Neuron (in vitro differentiated cells): ENCODE measurements around the gene LAMTOR4.
"Not testable (repeated sequence)": the region's sequence is repeated elsewhere in the genome, so short reads cannot be mapped to it uniquely, and the experiment has no call there.

ENCODE experiments used
- H2AFZ ChIP-seq: one replicate; pipeline ENCODE4 v1.6.1; 2013; ENCODE audit warnings: low read depth, mild to moderate bottlenecking, inconsistent platforms, low read length, moderate library complexity
- H3K27me3 ChIP-seq: one replicate; pipeline ENCODE4 v1.6.1; 2013; ENCODE audit warnings: low read length; ENCODE audit not compliant: insufficient read depth
- H3K36me3 ChIP-seq: one replicate; pipeline ENCODE4 v1.6.1; 2013; ENCODE audit warnings: low read length; ENCODE audit not compliant: insufficient read depth
- H3K4me1 ChIP-seq: one replicate; pipeline ENCODE4 v1.6.1; 2013; ENCODE audit warnings: low read length; ENCODE audit not compliant: insufficient read depth
- H3K4me3 ChIP-seq: 2 replicates; pipeline ENCODE4 v1.5.1; 2013; ENCODE audit warnings: mild to moderate bottlenecking, low read length, moderate library complexity
- H3K9me3 ChIP-seq: one replicate; pipeline ENCODE4 v1.6.1; 2013; ENCODE audit warnings: low read length

Gene LAMTOR4

DNA sequence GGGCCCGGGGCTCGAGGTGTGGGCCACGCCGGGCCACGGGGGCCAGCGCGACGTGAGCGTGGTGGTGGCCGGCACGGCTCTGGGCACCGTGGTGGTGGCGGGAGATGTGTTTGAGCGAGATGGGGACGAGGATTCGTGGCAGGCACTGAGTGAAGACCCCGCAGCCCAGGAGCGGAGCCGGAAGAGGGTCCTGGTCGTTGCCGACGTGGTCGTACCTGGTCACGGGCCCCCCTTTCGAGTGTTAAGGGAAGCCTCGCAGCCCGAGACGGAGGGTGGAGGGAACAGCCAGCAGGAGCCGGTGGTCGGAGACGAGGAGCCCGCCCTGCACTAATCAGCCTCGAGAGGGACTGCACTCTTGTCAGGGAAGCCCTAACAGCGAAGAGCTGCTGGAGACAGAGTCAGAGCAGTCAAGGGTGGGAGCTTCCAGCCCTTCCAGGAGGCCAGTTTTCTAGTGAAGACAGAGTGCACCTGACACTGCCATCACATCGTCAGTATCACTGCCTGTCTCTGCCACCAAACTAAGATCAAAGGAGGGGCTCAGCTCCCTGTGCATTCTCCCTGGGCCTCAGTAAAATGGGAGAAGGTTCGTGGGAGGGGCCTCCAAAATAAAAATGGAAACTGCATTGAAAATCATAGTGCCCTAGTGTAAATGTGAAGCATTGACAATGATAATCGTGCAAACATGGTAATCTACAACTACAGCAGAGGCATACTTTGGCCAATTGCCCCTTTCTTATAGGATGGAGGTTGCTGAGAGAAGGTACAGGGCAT lies 20.7 kb upstream of the LAMTOR4 start:
- Histone ChIP-seq H3K36me3 (peaks cover 5% of the 10 kb centered on the region), H3K4me3 (peak overlapping the region; percentile 80), H3K4me1 (peaks cover 16% of the 10 kb centered on the region), H3K27me3 (no peaks in the 10 kb centered on the region), H3K9me3 (no peaks in the 10 kb centered on the region), H2AFZ (peak overlapping the region; percentile 87)

DNA sequence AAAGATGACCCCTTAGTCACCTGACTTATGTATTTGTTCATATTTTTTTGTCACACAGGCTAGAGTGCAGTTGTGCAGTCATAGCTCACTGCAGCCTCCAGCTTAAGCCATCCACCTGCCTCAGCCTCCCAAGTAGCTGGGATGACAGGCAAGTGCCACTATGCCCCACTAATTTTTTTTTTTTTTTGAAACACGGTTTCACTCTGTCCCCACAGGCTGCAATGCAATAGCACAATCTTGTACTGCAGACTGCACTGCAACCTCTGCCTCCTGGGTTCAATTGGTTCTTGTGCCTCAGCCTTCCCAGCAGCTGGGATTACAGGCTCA lies 20.1 kb upstream of the LAMTOR4 start:
- Histone ChIP-seq H3K36me3 (peaks cover 5% of the 10 kb centered on the region), H3K9me3 (no peaks in the 10 kb centered on the region), H3K27me3 (no peaks in the 10 kb centered on the region), H3K4me1 (peaks cover 16% of the 10 kb centered on the region), H3K4me3 (peak overlapping the region; percentile 80), H2AFZ (no peak overlapping the region)

DNA sequence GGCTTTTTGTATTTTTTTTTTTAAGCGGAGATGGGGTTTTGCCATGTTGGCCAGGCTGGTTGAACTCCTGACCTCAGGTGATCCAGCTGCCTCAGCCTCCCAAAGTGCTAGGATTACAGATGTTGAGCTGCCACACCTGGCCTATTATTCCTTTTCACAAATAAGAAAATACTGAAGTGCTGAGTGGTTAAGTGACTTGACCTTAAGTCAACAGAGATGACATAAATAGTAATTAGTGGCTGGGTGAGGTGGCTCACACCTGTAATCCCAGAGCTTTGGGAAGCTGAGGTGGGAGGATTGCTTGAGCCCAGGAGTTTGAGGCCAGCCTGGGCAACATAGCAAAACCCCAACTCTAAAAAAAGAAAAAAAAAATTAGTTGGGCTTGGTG lies 18.5 kb upstream of the LAMTOR4 start:
- H3K27me3 ChIP-seq, H3K9me3 ChIP-seq, H3K4me3 ChIP-seq, H3K36me3 ChIP-seq, H2AFZ ChIP-seq: not testable (repeated sequence)
- peaks cover 16% of the 10 kb centered on the region for H3K4me1 ChIP-seq

DNA sequence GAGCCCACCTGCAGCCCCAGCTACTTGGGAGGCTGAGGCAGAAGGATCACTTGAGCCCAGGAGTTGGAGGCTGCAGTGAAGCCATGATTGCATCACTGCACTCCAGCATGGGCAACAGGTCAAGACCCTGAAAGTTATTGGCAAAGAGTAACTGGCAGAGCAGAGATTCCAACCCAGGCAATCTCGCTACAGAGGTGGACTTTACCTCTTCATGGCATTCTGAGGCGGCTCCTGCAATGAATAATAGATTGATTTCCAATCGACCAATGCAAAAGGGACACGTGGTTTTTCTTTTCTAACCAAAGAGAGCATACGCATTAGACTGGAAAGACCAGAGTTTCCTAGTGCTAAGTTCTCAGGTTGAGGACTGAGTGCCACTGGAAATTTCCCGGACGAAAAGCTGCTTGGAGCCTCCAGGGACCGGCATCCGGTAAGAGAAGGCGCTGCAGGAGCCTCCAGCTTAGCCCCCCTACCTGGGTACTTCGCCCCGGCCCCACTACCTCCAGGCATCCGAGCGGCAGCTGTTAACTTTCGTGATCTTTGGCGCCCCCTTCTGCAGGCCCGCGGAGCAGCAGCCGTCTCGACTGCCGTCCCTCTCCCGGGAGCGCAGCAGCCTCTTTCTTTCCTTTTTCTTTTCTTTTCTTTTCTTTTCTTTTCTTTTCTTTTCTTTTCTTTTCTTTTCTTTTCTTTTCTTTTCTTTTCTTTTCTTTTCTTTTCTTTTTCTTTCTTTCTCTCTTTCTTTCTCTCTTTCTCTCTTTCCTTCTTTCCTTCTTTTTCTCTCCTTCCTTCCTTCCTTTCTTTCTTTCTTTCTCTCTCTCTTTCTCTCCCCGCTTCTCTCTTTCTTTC lies 17.9 kb upstream of the LAMTOR4 start:
- H3K4me1 ChIP-seq, result peaks cover 16% of the 10 kb centered on the region
- no peaks in the 10 kb centered on the region for H3K36me3 ChIP-seq
- H2AFZ ChIP-seq, result no peak overlapping the region
- no peaks in the 10 kb centered on the region for H3K27me3 ChIP-seq
- H3K4me3 ChIP-seq, result no peak overlapping the region
- no peaks in the 10 kb centered on the region for H3K9me3 ChIP-seq

DNA sequence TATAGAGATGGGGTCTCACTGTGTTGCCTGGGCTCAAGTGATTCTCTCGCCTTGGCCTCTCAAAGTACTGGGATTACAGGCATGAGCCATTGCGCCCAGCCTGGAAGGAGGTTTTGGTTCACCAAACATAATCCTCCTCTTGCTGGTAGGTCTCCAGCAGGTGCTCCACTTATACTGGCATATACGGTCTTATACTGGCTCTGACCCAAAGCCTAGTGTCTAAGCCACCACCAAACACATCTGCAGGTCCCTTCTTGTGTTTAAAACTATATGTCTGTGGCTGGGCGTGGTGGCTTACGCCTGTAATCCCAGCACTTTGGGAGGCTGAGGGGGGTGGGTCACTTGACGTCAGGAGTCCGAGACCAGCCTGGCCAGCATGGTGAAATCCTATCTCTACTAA lies 16.6 kb upstream of the LAMTOR4 start:
- no peaks in the 10 kb centered on the region for H3K36me3 ChIP-seq
- H3K4me1 ChIP-seq, result peaks cover 16% of the 10 kb centered on the region
- no peaks in the 10 kb centered on the region for H3K27me3 ChIP-seq
- H2AFZ ChIP-seq, result no peak overlapping the region
- no peak overlapping the region for H3K4me3 ChIP-seq
- H3K9me3 ChIP-seq, result no peaks in the 10 kb centered on the region

DNA sequence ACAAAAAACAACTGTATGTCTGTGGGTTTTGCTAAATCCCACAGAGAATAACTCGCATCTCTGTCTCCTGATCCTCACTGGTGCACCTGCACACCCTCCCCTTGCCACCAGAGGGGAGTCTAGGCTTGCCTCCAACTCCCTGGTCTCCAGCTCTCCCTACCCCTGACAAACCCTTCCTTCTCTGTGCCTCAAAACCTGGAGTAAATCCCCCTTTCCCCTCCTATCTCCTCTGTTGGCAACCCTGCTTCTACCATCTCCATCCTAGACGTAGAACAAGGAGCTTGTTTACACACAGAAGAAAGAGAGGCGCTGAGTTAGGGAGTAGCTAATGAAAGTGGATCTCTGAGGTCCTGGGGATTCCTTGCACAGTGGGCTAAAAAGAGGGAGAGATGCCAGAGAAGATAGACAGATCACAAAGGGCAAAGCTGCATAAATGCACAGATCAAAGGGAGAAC lies 16.0 kb upstream of the LAMTOR4 start:
- no peaks in the 10 kb centered on the region for H3K27me3 ChIP-seq
- H3K4me3 ChIP-seq, result no peak overlapping the region
- no peaks in the 10 kb centered on the region for H3K36me3 ChIP-seq
- H3K9me3 ChIP-seq, result no peaks in the 10 kb centered on the region
- H2AFZ ChIP-seq, result no peak overlapping the region
- H3K4me1 ChIP-seq, result peaks cover 14% of the 10 kb centered on the region

DNA sequence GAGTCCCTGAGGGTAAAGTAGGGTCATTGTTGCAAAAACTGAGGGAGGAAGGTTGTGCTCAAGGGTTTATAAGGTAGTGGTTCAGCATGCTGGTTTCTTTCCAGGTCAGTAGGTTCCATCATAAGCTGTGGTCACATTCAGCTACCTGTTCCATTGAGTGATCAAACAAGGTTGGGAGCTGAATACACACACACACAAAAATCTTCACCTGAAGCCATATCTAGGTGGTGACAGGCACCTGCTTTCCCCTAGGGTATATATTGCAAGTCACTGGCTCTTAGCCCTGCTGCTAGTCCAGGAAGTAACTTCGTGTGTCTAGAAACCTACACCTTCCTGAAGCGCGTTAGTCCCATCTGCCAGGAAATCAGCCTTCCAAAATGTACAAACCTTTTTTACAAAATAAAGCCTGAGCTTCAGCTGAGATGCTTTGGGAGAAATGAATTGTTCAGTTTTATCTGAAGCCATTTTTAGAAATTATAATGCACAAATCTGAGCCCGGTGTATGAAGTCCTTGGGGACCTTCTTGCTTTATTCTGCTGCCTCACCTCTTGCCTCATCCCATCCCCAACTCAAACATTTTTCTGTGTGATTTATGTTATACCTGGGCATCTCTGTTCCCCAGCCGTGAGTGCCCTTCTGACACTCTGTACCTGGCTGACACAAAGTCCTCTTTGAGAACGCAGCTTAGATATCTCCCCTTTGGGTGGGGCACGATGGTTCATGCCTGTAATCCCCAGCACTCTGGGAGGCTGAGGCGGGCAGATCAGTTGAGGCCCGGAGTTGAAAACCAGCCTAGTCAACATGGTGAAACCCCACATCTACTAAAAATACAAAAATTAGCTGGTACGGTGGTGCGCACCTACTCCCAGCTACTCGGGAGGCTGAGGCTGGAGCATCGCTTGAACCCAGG lies 10.6 kb upstream of the LAMTOR4 start:
- Histone ChIP-seq H3K9me3 (no peaks in the 10 kb centered on the region), H2AFZ (no peak overlapping the region), H3K36me3 (no peaks in the 10 kb centered on the region), H3K4me3 (no peak overlapping the region), H3K27me3 (no peaks in the 10 kb centered on the region), H3K4me1 (peaks cover under 1% of the 10 kb centered on the region)

DNA sequence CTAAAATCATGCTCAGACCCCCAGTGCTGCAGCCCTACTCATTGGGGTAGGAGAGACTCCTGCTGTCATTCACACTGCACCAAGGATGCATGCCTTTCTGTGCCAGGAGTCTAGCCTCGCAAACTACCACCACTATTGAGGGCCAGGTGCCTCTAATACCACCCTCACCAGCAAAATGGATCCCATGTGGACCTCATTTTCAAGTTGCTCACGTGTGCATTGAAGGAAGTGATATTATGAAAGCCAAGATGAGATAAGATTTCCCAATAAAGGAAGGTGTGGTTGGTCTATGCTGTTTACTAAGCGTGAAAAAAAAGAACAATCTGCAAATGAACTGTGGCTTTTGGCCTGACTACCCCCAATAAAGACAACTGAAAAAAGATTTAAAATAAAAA lies 7.2 kb upstream of the LAMTOR4 start:
- Histone ChIP-seq H3K36me3 (no peaks in the 10 kb centered on the region), H3K9me3 (no peaks in the 10 kb centered on the region), H3K4me3 (no peak overlapping the region), H3K4me1 (no peaks in the 10 kb centered on the region), H2AFZ (peak overlapping the region; percentile 10), H3K27me3 (no peaks in the 10 kb centered on the region)

DNA sequence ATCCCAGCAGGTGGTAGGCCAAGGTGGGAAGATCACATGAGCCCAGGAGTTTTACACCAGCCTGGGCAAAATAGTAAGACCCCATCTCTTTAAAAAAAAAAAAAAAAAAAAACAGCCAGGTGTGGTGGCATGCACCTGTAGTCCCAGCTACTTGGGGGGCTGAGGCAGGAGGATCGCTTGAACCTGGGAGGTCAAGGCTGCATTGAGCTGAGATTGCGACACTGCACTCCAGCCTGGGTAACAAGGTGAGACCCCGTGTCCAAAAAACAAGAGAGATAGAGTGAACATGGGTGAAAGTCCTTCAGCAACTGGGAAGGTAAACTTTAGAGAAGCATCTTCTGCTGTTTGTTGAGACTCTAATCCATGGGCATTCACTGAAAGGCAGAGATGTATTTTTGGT lies 6.3 kb upstream of the LAMTOR4 start:
- no peaks in the 10 kb centered on the region for H3K4me1 ChIP-seq
- H2AFZ ChIP-seq, result no peak overlapping the region
- H3K9me3 ChIP-seq, result no peaks in the 10 kb centered on the region
- no peaks in the 10 kb centered on the region for H3K27me3 ChIP-seq
- no peaks in the 10 kb centered on the region for H3K36me3 ChIP-seq
- H3K4me3 ChIP-seq, result no peak overlapping the region

DNA sequence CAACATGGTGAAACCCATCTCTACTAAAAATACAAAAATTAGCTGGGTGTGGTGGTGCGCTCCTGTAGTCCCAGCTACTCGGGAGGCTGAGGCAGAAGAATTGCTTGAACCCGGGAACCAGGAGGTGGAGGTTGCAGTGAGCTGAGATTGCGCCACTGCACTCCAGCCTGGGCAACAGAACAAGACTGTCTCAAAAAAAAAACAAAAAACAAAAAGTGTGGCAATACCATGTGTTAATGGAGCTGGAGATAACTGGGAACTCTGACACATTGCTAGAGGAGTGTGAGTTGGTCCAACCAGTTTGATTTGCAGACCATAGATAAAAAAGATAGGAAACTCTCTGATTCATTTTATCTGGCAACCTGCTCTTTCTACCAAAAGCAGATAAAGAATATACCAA lies 2.4 kb upstream of the LAMTOR4 start:
- H2AFZ ChIP-seq, H3K36me3 ChIP-seq, H3K4me3 ChIP-seq, H3K27me3 ChIP-seq, H3K9me3 ChIP-seq: not testable (repeated sequence)
- peaks cover 11% of the 10 kb centered on the region for H3K4me1 ChIP-seq

DNA sequence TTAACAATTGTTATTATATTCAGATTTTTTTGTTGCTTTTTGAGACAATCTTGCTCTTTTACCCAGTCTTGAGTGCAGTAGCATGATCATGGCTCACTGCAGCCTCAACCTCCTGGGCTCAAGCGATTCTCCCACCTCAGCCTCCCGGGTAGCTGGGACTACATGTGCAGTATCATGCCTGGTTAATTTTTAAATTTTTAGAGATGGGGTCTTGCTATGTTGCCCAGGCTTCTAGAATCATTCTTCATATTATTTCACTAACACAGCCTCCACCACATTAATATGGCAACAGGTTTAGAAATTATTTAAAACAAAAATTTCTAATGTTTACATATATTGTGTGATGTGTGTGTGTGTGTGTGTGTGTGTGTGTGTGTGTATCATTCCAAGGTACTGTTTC lies 1.4 kb upstream of the LAMTOR4 start:
- H3K36me3 ChIP-seq, result peaks cover 6% of the 10 kb centered on the region
- peaks cover 11% of the 10 kb centered on the region for H3K4me1 ChIP-seq
- H3K27me3 ChIP-seq, result no peaks in the 10 kb centered on the region
- no peaks in the 10 kb centered on the region for H3K9me3 ChIP-seq
- H3K4me3 ChIP-seq, result no peak overlapping the region
- no peak overlapping the region for H2AFZ ChIP-seq

DNA sequence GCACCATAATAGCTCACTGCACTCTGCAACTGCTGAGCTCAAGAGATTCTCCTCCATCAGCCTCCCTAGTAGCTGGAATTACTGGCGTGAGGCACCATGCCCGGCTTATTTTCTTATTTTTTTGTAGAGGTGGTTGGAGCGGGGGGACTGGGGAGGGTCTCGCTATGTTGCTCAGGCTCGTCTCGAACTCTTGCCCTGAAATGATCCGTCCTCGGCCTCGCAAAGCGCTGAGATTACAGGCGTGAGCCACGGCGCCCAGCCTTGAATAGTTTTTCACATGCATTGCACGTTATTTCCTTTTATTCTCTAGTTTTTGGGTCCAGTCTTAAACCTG lies 526 bp upstream of the LAMTOR4 start:
- H3K4me1 ChIP-seq, result peaks cover 11% of the 10 kb centered on the region
- H3K9me3 ChIP-seq, result no peaks in the 10 kb centered on the region
- peak overlapping the region; percentile 66 for H2AFZ ChIP-seq
- no peaks in the 10 kb centered on the region for H3K27me3 ChIP-seq
- peak overlapping the region; percentile 89 for H3K4me3 ChIP-seq
- H3K36me3 ChIP-seq, result peaks cover 13% of the 10 kb centered on the region

DNA sequence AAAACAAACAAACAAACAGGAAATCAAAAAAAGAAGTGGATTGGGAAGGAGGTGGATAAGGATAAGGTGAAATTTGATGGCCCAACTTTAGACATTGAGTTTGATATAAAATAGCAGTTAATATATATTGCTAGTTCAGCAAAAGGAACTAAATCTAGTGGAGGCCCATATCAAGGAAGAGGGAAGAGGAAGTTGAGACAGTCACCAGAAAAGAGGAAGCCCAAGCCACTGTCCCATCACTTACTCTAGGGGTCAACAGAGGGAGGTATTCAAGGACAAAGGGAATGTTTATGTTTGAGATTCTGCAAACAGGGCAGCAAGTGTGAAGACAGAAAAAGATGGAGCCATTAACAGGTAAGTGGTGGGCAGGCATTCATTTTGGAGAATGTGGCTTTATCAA lies 3.7 kb downstream of the LAMTOR4 start:
- H2AFZ ChIP-seq, result no peak overlapping the region
- no peaks in the 10 kb centered on the region for H3K9me3 ChIP-seq
- peaks cover 17% of the 10 kb centered on the region for H3K4me1 ChIP-seq
- H3K36me3 ChIP-seq, result peaks cover 43% of the 10 kb centered on the region
- no peak overlapping the region for H3K4me3 ChIP-seq
- H3K27me3 ChIP-seq, result no peaks in the 10 kb centered on the region
